22Rv1 (cell line): ENCODE measurements around the gene PRSS1.
"Not testable (repeated sequence)": the region's sequence is repeated elsewhere in the genome, so short reads cannot be mapped to it uniquely, and the experiment has no call there.

Experiments
- H3K27ac ChIP-seq: fragments of 450-650 bp; 2 replicates; pipeline ENCODE4 v1.5.1; 2017
- ZFX ChIP-seq: fragments of 450-650 bp; IDR thresholded peaks from 2 replicates; pipeline ENCODE4 v1.6.1; 2017; ENCODE audit warnings: antibody characterized with exemption, borderline replicate concordance
- TF ChIP-seq, protein P1 (sequence below): fragments of 450-650 bp; IDR thresholded peaks from 2 replicates; pipeline ENCODE4 v1.5.1; 2017; ENCODE audit warnings: mild to moderate bottlenecking

The PRSS1 gene

DNA sequence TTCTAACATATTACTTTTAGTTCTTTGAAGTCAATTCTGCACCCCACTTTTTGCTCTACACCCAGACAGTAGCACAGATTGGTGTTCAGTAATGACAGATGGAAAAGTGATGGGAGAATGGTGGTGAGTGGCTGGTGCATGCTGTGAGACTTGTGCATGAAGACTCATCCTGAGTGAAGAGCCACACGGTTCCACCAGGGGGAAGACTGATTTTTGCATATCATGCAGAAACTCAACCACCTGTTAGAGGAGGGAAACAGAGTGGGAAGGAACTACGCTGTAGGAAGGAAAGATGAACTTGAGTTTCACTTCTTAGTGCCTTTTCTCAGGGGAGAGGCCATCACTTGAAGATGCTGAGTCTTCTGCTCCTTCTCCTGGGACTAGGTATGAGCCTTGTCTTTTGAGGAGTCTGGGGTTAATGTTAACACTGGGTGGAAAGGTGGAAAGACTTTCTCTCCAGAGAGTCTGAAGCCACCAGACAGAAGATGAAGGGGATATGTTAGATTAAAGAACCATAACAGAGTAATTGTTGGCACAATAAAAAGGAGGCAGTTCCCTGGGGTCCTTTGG, 9.3 kb upstream of the PRSS1 start:
- H3K27ac ChIP-seq, result no peak overlapping the region

DNA sequence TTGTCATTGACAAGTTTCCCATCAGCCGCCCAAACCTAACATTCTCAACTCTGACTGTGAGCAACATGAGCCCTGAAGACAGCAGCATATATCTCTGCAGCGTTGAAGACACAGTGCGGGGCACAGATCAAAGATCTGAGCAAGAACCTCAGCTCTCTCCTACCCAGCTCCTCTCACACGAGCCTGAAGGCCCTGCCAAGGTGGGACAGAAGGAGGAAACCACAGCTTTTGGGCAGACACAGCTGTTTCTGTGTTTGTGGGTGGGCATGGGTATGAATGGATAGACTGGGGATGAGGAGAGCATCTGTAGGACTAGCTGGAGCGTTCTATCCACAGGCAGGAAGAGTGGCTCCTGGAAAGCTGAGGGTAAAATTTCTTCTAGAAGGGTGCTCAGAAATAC, 8.5 kb upstream of the PRSS1 start:
- H3K27ac ChIP-seq, result no peak overlapping the region
- TF ChIP-seq, protein P1, sequence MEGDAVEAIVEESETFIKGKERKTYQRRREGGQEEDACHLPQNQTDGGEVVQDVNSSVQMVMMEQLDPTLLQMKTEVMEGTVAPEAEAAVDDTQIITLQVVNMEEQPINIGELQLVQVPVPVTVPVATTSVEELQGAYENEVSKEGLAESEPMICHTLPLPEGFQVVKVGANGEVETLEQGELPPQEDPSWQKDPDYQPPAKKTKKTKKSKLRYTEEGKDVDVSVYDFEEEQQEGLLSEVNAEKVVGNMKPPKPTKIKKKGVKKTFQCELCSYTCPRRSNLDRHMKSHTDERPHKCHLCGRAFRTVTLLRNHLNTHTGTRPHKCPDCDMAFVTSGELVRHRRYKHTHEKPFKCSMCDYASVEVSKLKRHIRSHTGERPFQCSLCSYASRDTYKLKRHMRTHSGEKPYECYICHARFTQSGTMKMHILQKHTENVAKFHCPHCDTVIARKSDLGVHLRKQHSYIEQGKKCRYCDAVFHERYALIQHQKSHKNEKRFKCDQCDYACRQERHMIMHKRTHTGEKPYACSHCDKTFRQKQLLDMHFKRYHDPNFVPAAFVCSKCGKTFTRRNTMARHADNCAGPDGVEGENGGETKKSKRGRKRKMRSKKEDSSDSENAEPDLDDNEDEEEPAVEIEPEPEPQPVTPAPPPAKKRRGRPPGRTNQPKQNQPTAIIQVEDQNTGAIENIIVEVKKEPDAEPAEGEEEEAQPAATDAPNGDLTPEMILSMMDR, result no peak
- TF ChIP-seq ZFX, result no peak

More for the DNA sequence above, 9.3 kb upstream of the PRSS1 start:
- TF ChIP-seq ZFX, result no peak
- TF ChIP-seq, protein P1, result no peak

DNA sequence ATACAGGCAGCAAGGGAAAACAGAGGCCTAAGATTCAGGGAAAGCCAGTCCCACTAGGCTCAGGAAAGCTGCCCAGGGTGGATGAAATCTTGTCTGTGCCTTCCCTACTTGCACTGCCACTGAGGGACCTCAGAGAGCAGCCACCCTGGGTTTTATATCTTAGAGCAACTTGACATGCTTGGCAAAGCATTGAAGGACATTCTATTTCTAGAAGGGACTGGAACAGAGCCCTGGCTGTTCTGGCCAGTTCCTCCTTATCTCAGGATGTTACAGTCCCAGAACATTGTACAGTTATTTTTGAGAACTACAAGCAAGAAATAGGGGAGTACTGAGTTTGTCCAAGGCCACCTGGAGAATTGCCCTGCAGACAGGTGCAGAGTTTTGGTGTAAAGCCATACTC, 7.3 kb upstream of the PRSS1 start:
- not testable (repeated sequence) for H3K27ac ChIP-seq

DNA sequence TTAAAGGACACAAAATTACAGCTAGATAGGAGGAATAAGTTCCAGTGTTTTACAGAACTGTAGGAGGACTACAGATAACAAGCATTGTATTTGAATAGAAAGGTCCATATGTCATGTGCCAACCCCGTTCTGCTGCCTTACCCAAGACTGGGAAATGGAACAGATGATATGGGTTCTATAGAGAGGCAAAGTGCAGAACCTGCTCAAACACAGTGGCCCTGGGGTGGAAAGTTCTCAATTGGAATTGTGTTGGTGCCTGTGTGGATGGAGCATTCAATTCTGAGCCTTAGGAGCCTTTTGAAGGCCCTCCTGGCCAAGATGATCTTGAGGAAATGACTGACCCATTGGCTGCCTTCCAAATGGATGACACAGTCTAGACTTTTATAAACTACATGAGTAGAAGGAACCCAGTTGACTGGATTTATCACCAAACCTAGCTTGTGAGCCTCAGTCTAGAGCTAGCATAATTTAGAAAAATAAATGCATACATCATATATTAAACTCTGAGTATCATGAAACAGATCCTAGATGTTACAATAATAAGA, 4.1 kb upstream of the PRSS1 start:
- TF ChIP-seq ZFX, result no peak
- TF ChIP-seq, protein P1, result no peak
- H3K27ac ChIP-seq, result no peak overlapping the region

DNA sequence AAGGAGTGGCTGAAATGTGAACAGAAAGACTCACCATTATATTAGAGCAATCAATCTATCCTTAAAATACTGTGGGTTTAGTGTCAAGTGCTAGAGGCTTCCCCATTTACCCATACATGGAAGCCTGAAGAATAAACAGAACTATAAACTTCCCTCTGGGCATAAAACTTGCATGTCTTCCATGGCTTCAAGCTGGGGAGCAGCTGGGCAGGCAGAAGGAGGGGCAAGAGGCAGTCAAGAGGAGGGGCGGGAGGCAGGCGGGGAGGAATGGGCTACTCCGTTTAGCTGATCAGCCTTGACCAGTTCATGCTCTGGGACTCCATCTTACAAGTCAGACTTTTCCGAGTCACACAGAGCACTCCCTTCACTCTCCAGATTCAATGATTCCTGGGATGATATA, 3.5 kb upstream of the PRSS1 start:
- no peak overlapping the region for H3K27ac ChIP-seq
- TF ChIP-seq, protein P1, result no peak
- TF ChIP-seq ZFX, result no peak

DNA sequence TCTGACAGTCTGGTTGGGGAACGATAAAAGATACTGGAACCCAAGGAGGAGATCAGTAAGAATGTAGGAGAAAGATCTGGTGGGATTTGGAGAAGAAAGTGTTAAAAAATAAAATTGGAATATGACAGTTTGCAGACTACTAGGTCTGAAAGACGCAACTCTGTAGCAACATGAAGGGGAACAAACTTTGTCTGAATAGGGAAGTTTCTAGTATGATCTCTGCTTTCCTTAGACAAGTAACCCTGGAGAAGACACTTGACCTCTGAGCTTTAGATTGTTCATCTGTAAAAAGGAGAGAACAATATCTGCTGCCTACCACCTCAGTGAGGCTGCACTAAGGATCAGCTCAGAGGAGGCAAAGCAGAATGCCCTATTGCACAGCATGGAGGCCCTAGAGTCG, 3.0 kb upstream of the PRSS1 start:
- TF ChIP-seq, protein P1, result no peak
- TF ChIP-seq ZFX, result no peak
- H3K27ac ChIP-seq, result no peak overlapping the region

DNA sequence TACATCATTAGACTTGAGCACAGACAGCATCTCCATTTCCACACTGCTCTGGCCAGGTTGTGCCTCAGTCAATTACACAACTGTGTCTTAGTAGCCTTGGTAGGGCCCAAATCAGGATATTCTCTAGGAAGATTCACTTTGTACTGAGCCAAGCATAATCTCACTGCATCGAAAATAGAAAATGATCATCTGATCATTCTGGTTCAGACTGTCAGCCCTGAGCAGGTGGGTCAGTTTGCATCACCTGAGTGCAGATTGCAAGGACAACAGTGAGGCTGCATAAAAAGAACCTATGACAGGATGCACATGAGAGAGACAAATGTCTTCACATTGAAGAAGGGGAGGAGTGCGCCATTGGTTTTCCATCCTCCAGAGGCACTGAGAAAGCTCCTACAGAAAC, 862 bp upstream of the PRSS1 start:
- not testable (repeated sequence) for H3K27ac ChIP-seq

DNA sequence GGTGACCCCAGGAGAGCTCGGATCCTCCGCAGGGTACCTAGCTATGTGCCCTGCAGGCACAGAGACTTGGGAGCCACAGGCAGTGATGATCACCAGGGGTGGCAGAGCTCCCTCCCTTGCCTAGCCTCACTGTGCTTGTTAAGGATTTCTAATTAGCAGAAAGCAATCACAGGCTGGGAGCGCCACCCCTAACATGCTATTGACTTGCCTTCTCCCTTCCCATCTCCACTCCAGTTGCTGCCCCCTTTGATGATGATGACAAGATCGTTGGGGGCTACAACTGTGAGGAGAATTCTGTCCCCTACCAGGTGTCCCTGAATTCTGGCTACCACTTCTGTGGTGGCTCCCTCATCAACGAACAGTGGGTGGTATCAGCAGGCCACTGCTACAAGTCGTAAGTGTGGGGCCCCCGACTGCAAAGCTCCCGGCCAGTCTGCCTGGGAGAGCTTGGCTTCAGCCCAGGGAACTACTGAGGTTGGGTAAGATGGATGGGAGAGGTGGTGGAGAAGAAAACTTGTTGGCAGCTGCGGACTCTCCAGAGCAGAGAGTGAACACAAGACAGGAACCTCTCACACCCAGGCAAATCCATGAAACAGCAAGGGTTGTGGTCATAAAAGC, 1.2 kb downstream of the PRSS1 start:
- H3K27ac ChIP-seq, result no peak overlapping the region
- TF ChIP-seq, protein P1, result no peak
- TF ChIP-seq ZFX, result no peak

DNA sequence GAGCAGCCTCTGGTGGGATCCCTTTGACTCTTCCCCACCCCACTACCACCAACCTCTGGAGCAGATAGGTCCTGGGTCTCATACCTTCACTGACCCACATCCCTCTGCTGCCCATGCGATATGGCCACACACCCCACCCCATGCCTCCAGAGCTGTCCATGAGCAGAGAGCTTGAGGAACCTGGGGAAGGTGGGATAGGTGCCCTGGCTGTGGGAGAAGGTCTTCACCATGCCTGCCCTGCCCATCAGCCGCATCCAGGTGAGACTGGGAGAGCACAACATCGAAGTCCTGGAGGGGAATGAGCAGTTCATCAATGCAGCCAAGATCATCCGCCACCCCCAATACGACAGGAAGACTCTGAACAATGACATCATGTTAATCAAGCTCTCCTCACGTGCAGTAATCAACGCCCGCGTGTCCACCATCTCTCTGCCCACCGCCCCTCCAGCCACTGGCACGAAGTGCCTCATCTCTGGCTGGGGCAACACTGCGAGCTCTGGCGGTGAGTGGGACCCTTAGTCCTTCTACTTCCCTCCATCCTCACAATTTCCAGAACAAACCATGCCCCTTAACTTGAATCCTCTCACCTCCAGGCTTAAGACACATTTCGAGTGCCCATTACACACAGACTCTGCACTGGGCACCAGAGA, 2.4 kb downstream of the PRSS1 start:
- H3K27ac ChIP-seq, result not testable (repeated sequence)
